NCI-H2107 (cell line): ENCODE data around the gene APMAP.
A peak's percentile ranks its signal among the peaks of the same experiment; 100 is the strongest.

Experiments
- DNase-seq: peaks from one replicate; lab custom pipeline; 2025; lab: John Stamatoyannopoulos, UW

Gene APMAP

GRCh38 chr20:24987244-24987643 is 5.3 kb downstream of the APMAP start:
- no peak for DNase-seq

DNA sequence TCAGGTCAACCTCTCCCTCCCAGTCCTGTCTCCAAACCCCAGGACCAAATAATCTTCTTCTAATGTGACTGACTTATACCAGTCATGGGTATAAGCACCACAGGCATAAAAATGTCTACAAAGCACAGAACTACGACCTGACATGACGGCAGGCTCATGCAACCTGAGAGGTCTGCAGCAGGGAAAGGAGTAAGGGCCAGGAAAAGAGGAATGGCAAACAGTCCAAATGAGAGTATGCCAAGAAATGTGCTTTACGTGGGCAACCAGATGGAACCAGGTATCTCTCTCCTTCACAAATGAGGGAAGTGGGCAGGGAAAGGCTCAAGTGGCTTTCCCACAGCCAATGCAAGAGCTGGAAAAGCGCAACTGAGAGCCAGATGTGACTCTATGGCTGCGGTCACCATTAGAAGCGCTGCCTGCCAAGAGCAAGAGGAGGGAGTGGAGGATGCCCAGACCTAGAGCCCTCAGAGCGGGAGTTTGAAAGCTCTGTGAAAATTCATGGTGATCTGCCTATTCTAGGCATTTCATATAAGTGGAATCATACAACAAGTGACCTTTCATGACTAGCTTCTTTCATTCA is 6.0 kb downstream of the APMAP start:
- peak; percentile 44 for DNase-seq

DNA sequence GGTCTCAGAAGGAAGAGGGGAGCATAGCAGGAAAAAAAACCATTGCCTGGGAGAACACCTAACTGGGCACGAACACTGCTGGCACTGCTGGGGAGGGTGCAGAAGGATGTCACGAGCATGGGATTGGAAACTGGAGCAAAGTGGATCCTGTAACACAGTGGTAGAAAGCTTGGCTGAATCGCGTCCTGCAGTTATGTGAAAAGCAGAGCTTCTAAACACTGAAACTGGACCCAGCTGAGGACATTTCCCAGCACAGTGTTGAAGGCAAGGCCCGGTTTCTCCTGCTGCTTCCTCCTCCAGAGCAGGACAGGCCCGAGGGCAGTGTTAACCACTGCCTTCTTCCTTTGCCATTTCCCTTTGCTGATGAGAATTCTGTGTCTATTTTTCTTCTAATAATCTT is 6.7 kb downstream of the APMAP start:
- no peak for DNase-seq

- DNase-seq = no peak
These were observed 7.5 kb downstream of the APMAP start for GRCh38 chr20:24984961-24985640.

GRCh38 chr20:24983896-24984295 is 8.7 kb downstream of the APMAP start:
- DNase-seq = no peak

- DNase-seq = no peak
These were observed 10.8 kb downstream of the APMAP start for GRCh38 chr20:24981790-24982189.

GRCh38 chr20:24981282-24981681 is 11.3 kb downstream of the APMAP start:
- no peak for DNase-seq

DNA sequence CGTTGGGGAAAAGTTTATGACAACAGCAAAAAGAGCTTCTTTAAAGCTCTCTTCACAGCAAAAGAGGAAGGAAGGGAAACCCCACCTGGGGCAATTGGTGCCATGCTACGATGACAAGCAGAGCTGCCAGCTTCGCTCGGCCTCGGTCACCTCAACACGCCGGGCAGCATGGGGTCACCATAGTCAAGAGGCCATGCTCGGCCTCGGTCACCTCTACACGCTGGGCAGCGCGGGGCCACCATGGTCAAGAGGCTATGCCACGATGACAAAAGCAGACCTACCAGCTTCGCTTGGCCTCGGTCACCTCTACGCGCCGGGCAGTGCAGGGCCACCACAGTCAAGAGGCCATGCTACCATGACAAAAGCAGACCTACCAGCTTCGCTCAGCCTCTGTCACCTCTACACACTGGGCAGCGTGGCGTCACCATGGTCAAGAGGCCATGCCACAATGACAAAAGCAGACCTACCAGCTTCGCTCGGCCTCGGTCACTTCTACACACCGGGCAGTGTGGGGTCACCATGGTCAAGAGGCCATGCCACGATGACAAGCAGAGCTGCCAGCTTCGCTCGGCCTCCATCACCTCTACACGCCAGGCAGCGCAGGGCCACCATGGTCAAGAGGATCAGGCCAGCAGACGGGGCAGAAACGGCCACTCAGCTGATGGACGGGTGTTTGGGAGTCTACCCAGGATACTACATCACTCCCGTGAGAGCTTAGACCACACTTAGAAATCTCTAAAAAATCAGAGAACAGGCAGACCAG is 12.1 kb downstream of the APMAP start:
- DNase-seq = no peak

DNA sequence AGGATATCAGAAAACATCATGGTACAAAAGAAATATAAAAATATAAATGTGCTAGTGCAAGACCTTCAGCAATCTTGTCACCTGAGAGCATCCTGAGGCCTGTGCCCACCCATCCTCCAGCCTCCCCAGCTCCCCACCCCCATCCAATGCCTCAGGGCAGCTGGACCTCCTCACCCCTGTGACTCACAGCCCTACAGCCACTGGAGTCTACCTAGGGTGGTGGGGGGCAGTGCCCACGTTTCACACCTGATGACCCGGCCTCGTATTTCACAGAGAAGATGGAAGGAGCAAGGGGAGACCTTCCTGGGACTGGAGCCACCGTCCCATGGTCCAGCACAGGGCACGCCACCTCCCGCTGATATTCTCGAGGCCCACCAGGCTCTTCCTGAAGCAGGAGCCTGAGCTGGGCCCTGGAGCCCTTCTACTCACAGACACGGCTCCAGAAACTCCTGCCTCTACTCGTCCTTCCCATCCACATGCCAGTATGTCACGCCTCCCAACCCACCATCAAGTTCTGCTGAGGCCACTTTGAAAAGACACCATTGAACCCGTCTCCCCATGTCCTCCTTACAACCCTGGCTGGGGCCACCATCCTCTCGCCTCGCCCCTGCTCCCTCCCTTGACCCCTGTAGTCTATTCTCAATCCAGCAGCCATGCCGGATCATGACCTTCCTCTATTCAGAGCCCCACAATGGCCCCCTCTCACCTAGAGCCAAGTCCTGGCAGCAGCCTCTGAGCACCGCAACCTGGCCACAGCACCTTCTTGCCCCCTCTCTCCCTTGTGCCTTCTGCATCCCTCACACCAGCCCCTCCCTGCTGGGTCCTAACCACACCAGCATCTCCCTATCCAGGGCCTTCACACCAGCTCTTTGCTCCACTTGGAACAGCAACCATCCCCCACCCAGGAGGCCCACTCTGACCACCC is 13.3 kb downstream of the APMAP start:
- no peak for DNase-seq

- DNase-seq = no peak
These were observed 14.0 kb downstream of the APMAP start for GRCh38 chr20:24978513-24978912.

- DNase-seq = no peak
These were observed 14.8 kb downstream of the APMAP start for GRCh38 chr20:24977797-24978196.

- no peak for DNase-seq
These were observed 15.2 kb downstream of the APMAP start for GRCh38 chr20:24977336-24977735.

DNA sequence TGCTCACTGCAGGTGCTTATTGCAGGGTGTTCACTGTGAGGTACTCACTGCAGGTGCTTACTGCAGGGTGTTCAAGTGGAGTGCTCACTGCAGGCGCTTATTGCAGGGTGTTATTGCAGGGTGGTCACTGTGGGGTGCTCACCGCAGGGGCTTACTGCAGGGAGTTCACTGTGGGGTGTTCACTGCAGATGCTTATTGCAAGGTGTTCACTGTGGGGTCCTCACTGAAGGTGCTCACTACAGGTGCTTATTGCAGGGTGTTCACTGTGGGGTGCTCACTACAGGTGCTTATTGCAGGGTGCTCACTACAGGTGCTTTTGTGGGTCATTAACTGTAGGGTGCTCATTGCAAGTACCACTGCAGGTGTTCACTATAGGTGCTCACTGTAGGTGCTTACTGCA is 20.2 kb downstream of the APMAP start:
- no peak for DNase-seq

DNA sequence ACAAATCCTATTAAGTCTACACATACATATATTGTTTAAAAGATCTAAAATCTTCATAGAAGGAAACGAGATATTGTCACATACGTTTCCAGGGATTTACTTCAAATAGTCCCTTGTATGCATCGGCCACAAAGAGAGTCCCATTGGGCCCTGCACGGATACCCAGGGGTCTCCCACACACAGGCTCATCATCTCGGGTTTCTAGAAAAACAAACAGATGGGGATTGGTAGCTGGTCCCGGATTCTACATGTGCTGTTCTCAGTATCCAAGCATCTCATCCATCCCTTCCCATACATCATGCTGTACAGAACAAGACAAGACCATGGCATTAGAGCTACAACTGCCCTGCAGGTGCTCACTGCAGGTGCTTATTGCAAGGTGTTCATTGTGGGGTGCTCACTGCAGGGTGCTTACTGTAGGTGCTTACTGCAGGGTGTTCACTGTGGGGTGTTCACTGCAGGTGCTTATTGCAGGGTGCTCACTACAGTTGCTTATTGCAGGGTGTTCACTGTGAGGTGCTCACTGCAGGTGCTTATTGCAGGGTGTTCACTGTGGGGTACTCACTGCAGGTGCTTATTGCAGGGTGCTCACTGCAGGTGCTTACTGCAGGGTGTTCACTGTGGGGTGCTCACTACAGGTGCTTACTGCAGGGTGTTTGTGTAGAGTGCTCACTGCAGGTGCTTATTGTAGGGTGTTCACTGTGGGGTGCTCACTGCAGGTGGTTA is 21.0 kb downstream of the APMAP start:
- DNase-seq = no peak

DNA sequence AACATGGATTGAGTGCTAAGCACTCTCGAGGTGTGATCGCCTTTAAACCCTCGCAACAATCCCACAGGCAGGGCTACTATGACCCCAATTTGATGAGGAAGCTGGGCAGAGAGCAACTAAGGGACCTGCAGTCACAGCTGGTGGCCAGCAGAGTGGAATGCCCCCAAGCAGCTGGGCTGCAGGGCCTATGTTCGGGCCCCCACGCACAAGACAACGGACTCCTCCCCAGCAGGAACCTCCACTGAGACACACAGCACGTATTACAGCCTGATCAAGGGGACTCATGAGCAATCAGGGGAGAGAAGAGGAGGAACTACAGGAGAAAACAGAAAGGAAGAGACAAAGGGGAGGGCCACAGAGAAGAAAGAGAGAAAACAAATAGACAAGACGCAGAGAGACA is 21.8 kb downstream of the APMAP start:
- no peak for DNase-seq

DNA sequence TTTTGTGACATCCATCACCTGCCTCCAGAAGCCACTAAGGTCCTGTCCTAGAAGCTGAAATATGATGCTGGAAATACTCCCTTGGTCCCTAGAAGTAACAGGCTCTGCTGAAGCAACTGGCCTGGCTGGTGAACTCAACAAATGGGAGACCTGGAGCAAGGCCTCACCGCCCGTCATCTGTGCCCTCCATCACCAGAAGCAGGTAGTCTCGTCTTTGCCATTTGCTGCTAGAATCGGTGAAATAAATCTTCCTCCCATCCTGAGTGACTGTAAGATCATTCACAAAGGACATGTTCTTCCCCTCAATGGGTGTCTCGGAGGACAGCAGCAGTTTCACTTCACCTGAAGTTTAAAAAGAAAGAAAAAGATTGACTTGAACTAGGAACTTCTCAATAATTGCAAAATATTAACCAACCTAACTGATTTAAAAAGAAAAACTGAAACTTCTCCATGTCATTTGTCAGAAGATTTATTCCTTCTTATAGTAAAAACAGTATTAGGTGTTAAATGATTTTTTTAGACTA is 22.5 kb downstream of the APMAP start:
- no peak for DNase-seq

DNA sequence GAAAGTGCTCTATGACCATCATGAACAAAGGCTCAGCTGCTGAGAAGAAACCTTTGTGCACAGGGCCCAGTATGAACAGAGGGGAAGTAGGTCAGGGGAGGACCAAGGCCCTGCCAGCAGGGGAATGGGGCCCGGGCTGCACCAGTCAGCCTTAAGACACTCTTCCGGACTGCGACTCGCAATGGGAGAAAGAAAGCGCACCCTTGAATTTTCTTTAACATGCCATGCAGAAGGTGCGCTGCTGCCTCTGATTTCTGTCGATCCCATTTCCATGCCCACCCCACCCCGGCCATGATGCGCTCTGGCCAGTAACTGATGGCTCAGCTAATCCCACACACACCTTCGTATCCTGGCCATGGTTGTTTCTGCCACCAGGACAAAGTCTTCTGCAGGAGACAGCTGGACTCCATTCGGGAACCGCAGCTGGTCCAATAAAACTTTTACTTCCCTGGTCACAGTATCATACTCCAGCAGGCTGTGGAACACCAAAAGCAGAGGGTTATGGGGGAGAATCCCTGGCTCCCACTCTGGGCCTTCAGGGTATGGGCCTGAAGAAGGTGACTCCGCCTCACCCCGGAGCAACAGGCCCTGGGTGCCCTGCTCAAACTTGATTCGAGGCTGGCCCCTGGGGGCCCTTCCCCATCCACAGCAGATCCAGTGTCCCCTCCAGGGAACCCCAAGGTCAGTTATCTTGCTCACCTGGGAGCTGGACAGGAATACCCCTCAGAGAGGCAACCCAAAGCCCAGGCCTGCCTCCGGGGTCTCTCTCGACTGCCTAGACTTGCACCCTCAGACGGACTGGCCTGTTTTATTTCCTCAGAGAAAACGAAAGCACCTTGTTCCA is 23.1 kb downstream of the APMAP start:
- no peak for DNase-seq

DNA sequence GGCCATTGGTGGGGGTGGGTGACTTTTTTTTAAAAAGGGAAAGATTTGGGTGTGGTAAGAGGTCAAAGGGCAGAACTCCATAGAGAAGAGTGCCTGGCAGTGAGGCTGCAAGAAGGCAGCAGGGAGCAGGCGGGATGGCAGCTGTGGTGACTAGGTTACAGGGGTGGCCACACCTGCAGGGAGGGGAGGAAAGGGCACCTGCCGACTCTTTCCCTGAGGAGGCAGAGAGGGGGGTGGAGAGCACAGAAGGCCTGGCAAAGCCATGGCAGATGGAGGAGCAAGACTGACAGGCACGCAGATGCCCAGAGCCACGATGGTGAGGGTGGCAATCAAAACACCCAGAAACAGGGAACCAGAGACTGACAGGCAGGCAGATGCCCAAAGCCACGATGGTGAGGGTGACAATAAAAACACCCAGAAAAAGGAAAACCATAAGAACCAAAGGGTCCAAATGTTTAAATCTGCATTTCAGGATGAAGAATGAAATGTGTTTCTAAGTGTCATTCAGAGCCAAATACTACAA is 24.2 kb downstream of the APMAP start:
- no peak for DNase-seq

DNA sequence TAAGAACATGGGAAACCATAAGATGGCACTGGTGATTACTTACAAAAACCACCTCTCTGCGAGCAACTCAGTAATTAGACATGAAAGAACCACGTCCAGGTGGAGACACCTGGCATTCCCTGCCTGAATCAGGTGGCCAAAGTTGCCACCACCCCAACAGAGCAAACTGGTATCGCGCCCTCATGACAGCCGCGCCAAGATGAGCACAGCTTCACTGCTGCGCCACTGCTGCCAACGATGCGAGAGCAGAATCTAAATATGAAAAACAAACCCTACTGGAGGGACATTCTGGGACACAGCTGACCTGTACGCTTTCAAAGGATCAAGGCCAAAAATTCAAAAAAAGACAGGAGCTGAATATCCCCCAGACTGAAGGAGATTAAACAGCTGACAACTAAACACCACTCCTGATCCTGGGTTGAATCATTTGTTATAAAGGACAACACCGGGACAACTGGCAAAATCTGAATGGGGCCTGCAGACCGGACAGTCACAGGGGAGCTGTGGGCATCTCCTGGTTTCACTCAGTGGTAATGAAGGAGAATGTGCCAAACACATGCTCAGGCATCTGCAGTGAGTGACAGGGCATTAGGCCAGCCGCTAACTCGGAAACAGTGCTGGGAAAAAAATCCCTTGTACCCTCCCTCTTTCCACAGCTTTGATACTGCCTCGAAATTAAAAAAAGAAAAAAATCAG is 26.1 kb downstream of the APMAP start:
- no peak for DNase-seq
